ENCODE results near the gene NAT8.
"Not testable (repeated sequence)": the region's sequence is repeated elsewhere in the genome, so short reads cannot be mapped to it uniquely, and the experiment has no call there.

Gene NAT8, protein sequence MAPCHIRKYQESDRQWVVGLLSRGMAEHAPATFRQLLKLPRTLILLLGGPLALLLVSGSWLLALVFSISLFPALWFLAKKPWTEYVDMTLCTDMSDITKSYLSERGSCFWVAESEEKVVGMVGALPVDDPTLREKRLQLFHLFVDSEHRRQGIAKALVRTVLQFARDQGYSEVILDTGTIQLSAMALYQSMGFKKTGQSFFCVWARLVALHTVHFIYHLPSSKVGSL
- total RNA-seq: 0 reads per million in 2 donors

GRCh38 chr2:73642338-73643018, at the start of gene NAT8:
Gene NAT8, minus strand, starts transcription at chr2:73642422. Its CDS starts 794 bp downstream, at chr2:73641628.
- no peak for DNase-seq

DNA sequence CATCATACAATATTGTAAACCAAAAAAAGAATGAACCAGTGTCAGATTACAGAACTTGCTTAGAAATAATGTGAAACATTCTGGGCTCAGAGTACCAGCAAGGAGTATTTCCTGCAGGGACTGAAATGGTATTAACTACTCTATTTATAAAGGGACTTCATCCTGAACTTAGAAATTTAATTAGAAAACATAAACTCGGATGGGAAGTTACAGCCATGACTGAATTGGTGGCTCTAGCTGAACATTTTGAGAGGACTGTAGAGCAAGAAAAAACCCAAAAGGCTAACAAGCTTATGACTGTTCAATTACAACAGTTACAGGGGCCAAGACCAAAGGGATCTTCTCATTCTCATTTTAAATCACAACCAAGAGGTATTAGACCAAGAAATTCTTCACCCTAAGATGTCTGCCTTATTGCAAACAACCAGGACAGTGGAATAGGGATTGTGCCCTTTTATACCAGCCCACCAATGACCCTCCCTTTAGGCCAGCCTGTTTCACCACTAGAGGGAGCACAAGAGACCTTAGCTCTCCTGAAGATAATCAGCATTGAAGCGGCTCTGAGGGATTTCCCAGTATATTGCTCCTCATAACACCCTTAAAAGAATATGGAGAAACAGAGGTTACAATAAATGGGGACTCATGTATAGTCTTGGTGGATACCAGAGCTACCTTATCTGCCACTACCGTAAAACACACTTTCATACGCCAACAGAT, 48.3 kb upstream of the NAT8 start:
- not testable (repeated sequence) for DNase-seq

DNA sequence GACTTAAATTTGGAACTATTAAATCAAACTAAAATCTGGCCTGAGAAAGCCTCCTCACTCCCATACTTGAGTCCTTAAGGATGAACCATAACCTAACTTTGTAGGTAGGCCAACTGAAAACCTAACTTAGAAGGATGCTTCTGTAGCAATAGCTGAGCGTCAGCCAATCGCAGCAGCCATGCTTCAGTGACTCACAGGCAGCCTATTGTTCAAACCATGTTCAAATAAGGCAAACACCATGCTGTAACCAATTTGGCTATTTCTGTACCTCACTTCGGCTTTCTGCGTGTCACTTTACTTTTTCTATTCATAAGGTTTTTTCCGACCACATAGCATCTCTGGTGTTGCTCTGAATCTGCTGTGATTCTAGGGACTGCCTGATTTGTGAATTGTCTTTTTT, 46.3 kb upstream of the NAT8 start:
- not testable (repeated sequence) for DNase-seq

GRCh38 chr2:73685764-73686438, 43.7 kb upstream of the NAT8 start:
- DNase-seq: no peak

DNA sequence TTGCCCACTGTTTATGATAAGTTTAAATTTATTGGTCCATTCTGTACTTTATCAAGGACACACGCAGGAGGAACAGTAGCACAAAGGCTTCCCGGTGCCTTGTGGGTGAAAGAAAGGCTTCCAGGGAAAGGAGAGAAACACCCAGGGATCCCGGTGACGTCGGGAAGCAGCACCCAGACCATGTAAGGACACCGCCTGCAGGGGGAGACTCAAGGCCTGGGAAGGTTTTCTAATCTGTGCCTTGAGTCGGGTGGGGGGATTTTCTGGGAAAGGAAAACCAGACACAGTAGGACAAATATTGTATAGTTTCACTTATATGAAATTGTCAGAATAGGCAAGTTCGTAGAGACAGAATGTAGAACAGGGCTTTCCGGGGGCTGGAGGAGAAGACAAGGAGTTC, 42.7 kb upstream of the NAT8 start:
- DNase-seq: not testable (repeated sequence)

DNA sequence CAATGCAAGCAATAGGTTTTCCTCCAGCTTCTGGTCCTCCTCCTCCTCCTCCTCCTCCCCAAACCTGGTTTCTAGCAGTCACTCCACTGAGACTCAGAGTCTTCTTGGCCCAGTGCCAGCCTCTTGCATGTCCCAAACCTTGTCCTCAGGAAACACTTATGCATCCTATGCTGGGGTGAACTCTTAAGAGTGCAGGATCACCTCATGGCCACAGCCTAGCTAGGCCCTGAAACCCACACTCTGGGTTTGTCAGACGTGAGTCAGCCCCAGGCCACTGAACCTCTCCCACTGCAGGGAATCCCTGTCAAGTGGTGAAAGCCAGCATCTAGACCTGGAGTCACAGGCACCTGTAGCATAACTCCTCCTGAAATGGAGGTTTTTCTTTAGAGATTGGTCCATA, 42.1 kb upstream of the NAT8 start:
- not testable (repeated sequence) for DNase-seq

GRCh38 chr2:73679951-73680571, 37.8 kb upstream of the NAT8 start:
- DNase-seq: not testable (repeated sequence)

GRCh38 chr2:73679237-73679636, 37.0 kb upstream of the NAT8 start:
- DNase-seq: not testable (repeated sequence)

DNA sequence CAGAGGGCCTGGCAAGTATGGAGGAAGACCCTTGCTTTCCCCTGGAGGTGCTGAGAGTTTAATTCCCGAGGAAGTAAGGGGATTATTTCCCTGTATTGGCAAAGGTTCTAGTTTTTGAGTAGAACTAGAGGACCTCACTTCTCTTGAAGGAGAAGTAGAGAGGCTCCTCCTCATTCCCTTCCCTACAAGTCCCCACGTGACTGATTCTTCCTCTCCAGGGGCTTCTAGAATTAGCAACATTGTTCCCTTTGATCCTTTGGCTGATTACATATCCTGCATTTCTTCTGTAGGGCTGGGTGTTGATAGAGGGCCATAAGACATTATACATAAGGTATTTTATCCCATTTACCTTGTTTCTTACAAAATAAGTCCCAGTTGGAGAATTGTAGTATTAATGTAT, 35.8 kb upstream of the NAT8 start:
- not testable (repeated sequence) for DNase-seq

DNA sequence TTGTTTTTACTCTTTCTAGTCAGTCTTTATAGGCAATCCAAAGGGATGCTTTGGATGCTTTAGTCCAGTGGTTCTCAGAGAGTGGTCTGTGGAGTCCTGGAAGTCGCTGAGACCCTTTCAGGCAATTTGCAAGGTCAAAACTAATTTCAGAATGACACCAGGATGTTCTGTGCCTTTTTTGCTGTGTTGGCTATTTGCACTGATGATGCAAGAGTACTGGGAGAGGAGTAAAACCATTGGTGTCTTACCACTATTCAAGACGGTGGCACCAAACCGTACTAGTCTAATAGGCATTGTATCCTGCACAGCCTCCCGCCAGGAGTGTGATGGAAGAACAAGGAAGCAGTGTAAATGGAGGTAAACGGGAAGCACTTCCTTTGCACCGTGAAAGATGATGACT, 34.0 kb upstream of the NAT8 start:
- DNase-seq: not testable (repeated sequence)

DNA sequence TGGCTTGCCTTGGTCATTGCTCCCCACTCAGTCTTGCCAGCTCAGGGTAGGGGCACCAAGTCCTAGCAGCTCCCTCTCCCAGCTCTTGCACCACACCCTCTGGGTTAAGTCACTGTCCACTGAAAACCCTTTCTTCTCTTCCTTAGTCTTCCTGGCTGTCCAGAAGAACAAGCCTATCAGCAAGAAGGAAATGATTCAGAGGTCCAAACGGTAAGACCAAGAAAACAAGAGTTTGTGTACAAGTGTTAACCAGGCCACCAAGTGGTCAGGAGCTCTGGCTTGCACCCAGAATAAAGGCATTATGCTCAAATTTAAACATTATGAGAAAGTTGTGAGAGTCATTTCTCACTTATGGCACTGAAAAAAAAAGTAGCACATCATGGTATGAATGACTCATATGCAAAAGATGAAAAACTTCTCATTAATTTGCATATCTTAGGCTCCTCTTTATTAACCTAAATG, 32.5 kb upstream of the NAT8 start:
- DNase-seq: not testable (repeated sequence)

DNA sequence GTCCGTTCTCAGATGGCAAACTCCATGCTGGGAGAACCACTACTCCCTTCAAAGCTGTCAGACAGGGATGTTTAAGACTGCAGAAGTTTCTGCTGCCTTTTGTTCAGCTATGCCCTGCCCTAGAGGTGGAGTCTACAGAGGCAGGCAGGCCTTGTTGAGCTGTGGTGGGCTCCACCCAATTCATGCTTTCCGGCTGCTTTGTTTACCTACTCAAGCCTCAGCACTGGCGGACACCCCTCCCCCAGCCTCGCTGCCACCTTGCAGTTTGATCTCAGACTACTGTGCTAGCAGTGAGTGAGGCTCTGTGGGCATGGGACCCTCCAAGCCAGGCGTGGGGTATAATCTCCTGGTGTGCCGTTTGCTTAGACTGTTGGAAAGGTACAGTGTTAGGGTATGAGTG, 27.8 kb upstream of the NAT8 start:
- not testable (repeated sequence) for DNase-seq

DNA sequence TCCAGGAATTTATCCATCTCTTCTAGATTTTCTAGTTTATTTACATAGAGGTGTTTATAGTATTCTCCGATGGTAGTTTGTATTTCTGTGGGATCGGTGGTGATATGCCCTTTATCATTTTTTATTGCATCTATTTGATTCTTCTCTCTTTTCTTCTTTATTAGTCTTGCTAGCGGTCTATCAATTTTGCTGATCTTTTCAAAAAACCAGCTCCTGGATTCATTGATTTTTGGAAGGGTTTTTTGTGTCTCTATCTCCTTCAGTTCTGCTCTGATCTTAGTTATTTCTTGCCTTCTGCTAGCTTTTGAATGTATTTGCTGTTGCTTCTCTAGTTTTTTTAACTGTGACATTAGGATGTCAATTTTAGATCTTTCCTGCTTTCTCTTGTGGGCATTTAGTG, 25.0 kb upstream of the NAT8 start:
- DNase-seq: not testable (repeated sequence)

GRCh38 chr2:73654175-73654574, 12.0 kb upstream of the NAT8 start:
- no peak for DNase-seq

GRCh38 chr2:73652348-73652747, 10.1 kb upstream of the NAT8 start:
- no peak for DNase-seq

GRCh38 chr2:73651591-73652230, 9.5 kb upstream of the NAT8 start:
- no peak for DNase-seq

- not testable (repeated sequence) for DNase-seq
These were observed 5.5 kb upstream of the NAT8 start for GRCh38 chr2:73647690-73648089.

GRCh38 chr2:73641767-73642062, 507 bp downstream of the NAT8 start:
- no peak for DNase-seq

DNA sequence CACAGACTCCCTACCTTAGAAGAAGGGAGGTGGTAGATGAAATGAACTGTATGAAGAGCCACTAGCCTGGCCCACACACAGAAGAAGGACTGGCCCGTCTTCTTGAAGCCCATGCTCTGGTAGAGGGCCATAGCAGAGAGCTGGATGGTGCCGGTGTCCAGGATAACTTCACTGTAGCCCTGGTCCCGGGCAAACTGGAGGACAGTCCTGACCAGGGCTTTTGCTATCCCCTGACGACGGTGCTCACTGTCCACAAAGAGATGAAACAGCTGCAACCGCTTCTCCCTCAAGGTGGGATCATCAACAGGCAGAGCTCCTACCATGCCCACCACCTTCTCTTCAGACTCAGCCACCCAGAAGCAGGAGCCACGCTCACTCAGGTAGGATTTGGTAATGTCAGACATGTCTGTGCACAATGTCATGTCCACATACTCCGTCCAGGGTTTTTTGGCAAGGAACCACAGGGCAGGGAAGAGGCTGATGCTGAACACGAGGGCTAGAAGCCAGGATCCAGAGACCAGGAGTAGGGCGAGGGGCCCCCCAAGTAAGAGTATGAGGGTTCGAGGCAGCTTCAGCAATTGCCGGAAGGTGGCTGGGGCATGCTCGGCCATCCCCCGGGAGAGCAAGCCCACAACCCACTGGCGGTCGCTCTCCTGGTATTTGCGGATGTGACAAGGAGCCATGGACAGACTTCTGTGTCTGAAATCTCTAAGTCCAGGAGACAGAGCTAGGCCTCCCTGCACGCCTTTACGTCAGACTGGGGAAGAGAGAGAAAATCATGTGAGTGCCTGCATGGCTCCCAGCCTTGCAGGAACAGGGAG, 1.1 kb downstream of the NAT8 start:
- no peak for DNase-seq

- DNase-seq: no peak
These were observed 1.7 kb downstream of the NAT8 start for GRCh38 chr2:73640511-73640911.

- DNase-seq: no peak
These were observed 3.8 kb downstream of the NAT8 start for GRCh38 chr2:73638429-73638828.
